HAP-1 (cell line): ENCODE data around the gene ELAVL3.
"Not testable (repeated sequence)": the region's sequence is repeated elsewhere in the genome, so short reads cannot be mapped to it uniquely, and the experiment has no call there.

ENCODE experiments used
- DNase-seq, 2 experiments: peaks; one replicate each; pipeline ENCODE4 v3.0.0-alpha.2; 2016 to 2020; ENCODE audit warnings: low spot score in 2 of 2
- H3K27me3 ChIP-seq: fragments of 250-450 bp; sonication (Bioruptor Pico); 2 replicates; pipeline ENCODE4 v1.5.1; 2020; ENCODE audit warnings: low read depth, mild to moderate bottlenecking, moderate library complexity
- H3K36me3 ChIP-seq: fragments of 250-450 bp; sonication (Bioruptor Pico); replicated peaks from 2 replicates; pipeline ENCODE4 v1.5.1; 2020; ENCODE audit warnings: mild to moderate bottlenecking
- H3K4me1 ChIP-seq: fragments of 250-450 bp; sonication (Bioruptor Pico); 2 replicates; pipeline ENCODE4 v1.5.1; 2020; ENCODE audit warnings: mild to moderate bottlenecking
- H3K4me3 ChIP-seq: fragments of 250-450 bp; sonication (Bioruptor Pico); 2 replicates; pipeline ENCODE4 v1.5.1; 2020; ENCODE audit warnings: mild to moderate bottlenecking, moderate library complexity
- H3K9me3 ChIP-seq: fragments of 250-450 bp; sonication (Bioruptor Pico); 2 replicates; pipeline ENCODE4 v1.5.1; 2020; ENCODE audit warnings: mild to moderate bottlenecking, moderate library complexity
- in situ Hi-C: fragments of 300-500 bp; cut with MboI; formaldehyde crosslinking; loops from 3 replicates; pipeline ENCODE4 v1.14.3; 2020; ENCODE audit warnings: low sequenced_read_pairs, inconsistent platforms, mixed read lengths

ELAVL3 gene

GRCh38 chr19:11481534-11482383 is 913 bp upstream of the ELAVL3 start:
- Histone ChIP-seq H3K9me3 (no peaks in the 10 kb centered on the region), H3K27me3 (peaks cover 15% of the 10 kb centered on the region), H3K4me3 (peak overlapping the region; percentile 6; the same call in 1 of the 2 replicates), H3K4me1 (peaks cover 5% of the 10 kb centered on the region), H3K36me3 (no peaks in the 10 kb centered on the region)
- peak in 1 of 2 experiments; percentile 38 for DNase-seq
- in situ Hi-C loops: loop anchor here (10.0 kb wide), 1 partner anchor 187 kb away; the partner anchor contains the start of gene TSPAN16

- in situ Hi-C loops: loop anchor here (10.0 kb wide), 1 partner anchor 185 kb away; the partner anchor contains the start of gene TSPAN16
- Histone ChIP-seq H3K27me3 (peaks cover 15% of the 10 kb centered on the region), H3K9me3 (no peaks in the 10 kb centered on the region), H3K36me3 (no peaks in the 10 kb centered on the region), H3K4me3 (no peak overlapping the region), H3K4me1 (peaks cover 5% of the 10 kb centered on the region)
- DNase-seq: no peak
These were observed 740 bp downstream of the ELAVL3 start for GRCh38 chr19:11479898-11480714.

GRCh38 chr19:11479090-11479897 is 1.6 kb downstream of the ELAVL3 start:
- Histone ChIP-seq H3K36me3 (no peaks in the 10 kb centered on the region), H3K9me3 (no peaks in the 10 kb centered on the region), H3K4me3 (no peak overlapping the region), H3K4me1 (peaks cover 5% of the 10 kb centered on the region), H3K27me3 (peaks cover 15% of the 10 kb centered on the region)
- in situ Hi-C loops: no loop called here
- peak in 1 of 2 experiments; percentile 44 for DNase-seq

GRCh38 chr19:11478167-11479089 is 2.4 kb downstream of the ELAVL3 start:
- H3K9me3 ChIP-seq: no peaks in the 10 kb centered on the region
- no peak overlapping the region for H3K4me3 ChIP-seq
- in situ Hi-C loops: no loop called here

GRCh38 chr19:11475861-11476260 is 5.0 kb downstream of the ELAVL3 start:
- Histone ChIP-seq H3K4me3 (no peak overlapping the region), H3K36me3 (no peaks in the 10 kb centered on the region), H3K9me3 (no peaks in the 10 kb centered on the region), H3K27me3 (no peaks in the 10 kb centered on the region; the same call in 1 of the 2 replicates), H3K4me1 (no peaks in the 10 kb centered on the region)
- no peak for DNase-seq
- in situ Hi-C loops: no loop called here

More at GRCh38 chr19:11478167-11479089, 2.4 kb downstream of the ELAVL3 start:
- H3K27me3 ChIP-seq: peaks cover 15% of the 10 kb centered on the region
- H3K4me1 ChIP-seq: peaks cover 5% of the 10 kb centered on the region
- no peaks in the 10 kb centered on the region for H3K36me3 ChIP-seq
- DNase-seq: no peak

- H3K4me1 ChIP-seq, H3K4me3 ChIP-seq, H3K9me3 ChIP-seq, H3K36me3 ChIP-seq, in situ Hi-C loops, H3K27me3 ChIP-seq, DNase-seq: not testable (repeated sequence)
These were observed 5.5 kb downstream of the ELAVL3 start for GRCh38 chr19:11475343-11475742.

GRCh38 chr19:11473725-11474124 is 7.1 kb downstream of the ELAVL3 start:
- Histone ChIP-seq H3K9me3 (no peaks in the 10 kb centered on the region), H3K27me3 (no peaks in the 10 kb centered on the region), H3K4me1 (no peaks in the 10 kb centered on the region), H3K36me3 (no peaks in the 10 kb centered on the region), H3K4me3 (no peak overlapping the region)
- in situ Hi-C loops: no loop called here
- DNase-seq: no peak

- DNase-seq, H3K9me3 ChIP-seq, H3K36me3 ChIP-seq, H3K4me1 ChIP-seq, H3K27me3 ChIP-seq, H3K4me3 ChIP-seq, in situ Hi-C loops: not testable (repeated sequence)
These were observed 12.5 kb downstream of the ELAVL3 start for GRCh38 chr19:11468266-11468845.

- no peaks in the 10 kb centered on the region for H3K36me3 ChIP-seq
- H3K9me3 ChIP-seq: no peaks in the 10 kb centered on the region
- in situ Hi-C loops: no loop called here
- no peaks in the 10 kb centered on the region for H3K4me1 ChIP-seq
- no peak overlapping the region for H3K4me3 ChIP-seq
- DNase-seq: no peak
- no peaks in the 10 kb centered on the region for H3K27me3 ChIP-seq
These were observed 15.2 kb downstream of the ELAVL3 start for GRCh38 chr19:11465600-11465999.

- in situ Hi-C loops: no loop called here
These were observed 16.2 kb downstream of the ELAVL3 start for GRCh38 chr19:11464333-11465265.

GRCh38 chr19:11463391-11463790 is 17.5 kb downstream of the ELAVL3 start:
- DNase-seq: no peak

More at GRCh38 chr19:11464333-11465265, 16.2 kb downstream of the ELAVL3 start:
- no peaks in the 10 kb centered on the region for H3K4me1 ChIP-seq
- no peaks in the 10 kb centered on the region for H3K9me3 ChIP-seq
- H3K4me3 ChIP-seq: no peak overlapping the region
- H3K36me3 ChIP-seq: no peaks in the 10 kb centered on the region
- H3K27me3 ChIP-seq: no peaks in the 10 kb centered on the region
- DNase-seq: no peak

More at GRCh38 chr19:11463391-11463790, 17.5 kb downstream of the ELAVL3 start:
- H3K9me3 ChIP-seq: no peaks in the 10 kb centered on the region
- H3K4me3 ChIP-seq: no peak overlapping the region
- in situ Hi-C loops: no loop called here
- no peaks in the 10 kb centered on the region for H3K4me1 ChIP-seq
- no peaks in the 10 kb centered on the region for H3K36me3 ChIP-seq
- no peaks in the 10 kb centered on the region for H3K27me3 ChIP-seq
